AG09309 (cell line): ENCODE data around the gene SERPING1.

Experiments used
- DNase-seq: peaks from one replicate; pipeline ENCODE4 v3.0.0-alpha.2; 2010; ENCODE audit warnings: low read depth
- H3K4me3 ChIP-seq: 2 replicates; pipeline ENCODE4 v1.5.1; 2011; ENCODE audit warnings: mild to moderate bottlenecking, low read depth, low read length, moderate library complexity; ENCODE audit not compliant: control insufficient read depth
- CTCF ChIP-seq: IDR thresholded peaks from 2 replicates; pipeline ENCODE4 v1.5.1; 2011; ENCODE audit warnings: mild to moderate bottlenecking, low read depth, low read length, inconsistent platforms; ENCODE audit not compliant: insufficient read depth, control insufficient read depth; ENCODE audit errors: missing control alignments

The SERPING1 gene

GRCh38 chr11:57604296-57605027 is 7.0 kb downstream of the SERPING1 start:
- TF ChIP-seq CTCF = no peak
- H3K4me3 ChIP-seq = no peak overlapping the region
- no peak for DNase-seq

GRCh38 chr11:57605028-57605420 is 7.5 kb downstream of the SERPING1 start:
- DNase-seq = no peak
- no peak for TF ChIP-seq CTCF

GRCh38 chr11:57610170-57610569 is 12.7 kb downstream of the SERPING1 start:
- no peak for DNase-seq
- no peak overlapping the region for H3K4me3 ChIP-seq
- no peak for TF ChIP-seq CTCF

More at GRCh38 chr11:57605028-57605420, 7.5 kb downstream of the SERPING1 start:
- H3K4me3 ChIP-seq = no peak overlapping the region

- no peak overlapping the region for H3K4me3 ChIP-seq
- no peak for TF ChIP-seq CTCF
- no peak for DNase-seq
These were observed 16.8 kb downstream of the SERPING1 start for GRCh38 chr11:57614234-57614772.

- H3K4me3 ChIP-seq = no peak overlapping the region
- no peak for TF ChIP-seq CTCF
- DNase-seq = no peak
These were observed 17.8 kb downstream of the SERPING1 start for GRCh38 chr11:57615308-57615707.

GRCh38 chr11:57616595-57616994 is 19.1 kb downstream of the SERPING1 start:
- H3K4me3 ChIP-seq = no peak overlapping the region
- DNase-seq = no peak
- no peak for TF ChIP-seq CTCF
